ENCODE data around the gene PCK2. TPM values are rescaled to one million over a fixed set of nuclear protein-coding genes. Genes with fewer than 3 reads are reported as not detected.
A peak's percentile ranks its signal among the peaks of the same experiment; 100 is the strongest.

PCK2 gene
- total and polyA plus RNA-seq, 2 of the 13 experiments (the other 11 are each of a cell fraction or from before 2014, with no cell fraction given): 129 to 272 TPM

DNA sequence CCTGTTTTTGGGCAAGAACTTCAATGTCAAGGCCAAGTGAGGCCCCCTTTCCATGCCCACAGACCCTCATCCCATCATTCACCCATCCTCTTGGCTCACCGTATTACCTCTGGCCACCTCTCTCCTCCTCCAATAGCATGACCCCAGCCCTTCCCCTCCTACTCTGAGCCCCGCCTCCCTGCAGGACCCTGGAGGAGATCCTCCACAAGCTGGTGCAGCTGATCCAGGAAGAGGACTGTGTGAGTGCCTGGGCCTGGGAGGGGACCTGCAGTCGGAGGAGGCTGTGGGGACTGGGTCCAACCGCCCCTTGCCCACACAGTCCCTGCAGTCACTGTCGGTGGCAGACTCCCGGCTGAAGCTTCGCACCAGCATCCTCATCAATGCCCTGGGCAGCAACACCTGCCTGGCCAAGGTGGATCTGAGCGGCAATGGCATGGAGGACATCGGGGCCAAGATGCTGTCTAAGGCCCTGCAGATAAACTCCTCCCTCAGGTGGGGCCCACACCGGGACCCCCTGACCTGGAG is 35.1 kb upstream of the PCK2 start (continued):
- TF ChIP-seq ZBTB40 (IDR thresholded peaks at IDR 0.05) (no peak), ZBTB40 (CRISPR knock-in tag; IDR thresholded peaks at IDR 0.05) (0 out of 2 replicates have a peak, but pooled peaks have one; percentile 31), ZNF607 (CRISPR knock-in tag; IDR thresholded peaks at IDR 0.05; ENCODE audit: borderline replicate concordance) (no peak), ZNF891 (CRISPR knock-in tag; IDR thresholded peaks at IDR 0.05) (no peak)
